Bronchial epithelial cell (primary cell): ENCODE measurements around the gene SNX2. TPM values are rescaled to one million over a fixed set of nuclear protein-coding genes. Genes with fewer than 3 reads are reported as not detected.

ENCODE experiments used
- DNase-seq: peaks from one replicate; pipeline ENCODE4 v3.0.0-alpha.2; 2010; ENCODE audit warnings: low read depth
- FAIRE-seq: peaks from 2 replicates; lab custom pipeline; 2011; peaks lifted over from hg19 to GRCh38; lab: Jason Lieb, UNC
- H3K27me3 ChIP-seq: 2 replicates; pipeline ENCODE4 v1.5.1; 2011; ENCODE audit warnings: low read length; ENCODE audit not compliant: control insufficient read depth, insufficient read depth
- H3K36me3 ChIP-seq: 2 replicates; pipeline ENCODE4 v1.5.1; 2011; ENCODE audit warnings: low read length; ENCODE audit not compliant: control insufficient read depth, insufficient read depth
- H3K4me3 ChIP-seq: 2 replicates; pipeline ENCODE4 v1.5.1; 2011; ENCODE audit warnings: mild to moderate bottlenecking, low read depth, low read length, control low read depth
- CTCF ChIP-seq: IDR thresholded peaks from 2 replicates; pipeline ENCODE4 v1.5.1; 2011; ENCODE audit warnings: mild to moderate bottlenecking, moderate library complexity, low read length, control low read depth, inconsistent platforms; ENCODE audit not compliant: insufficient read depth, severe bottlenecking
- total RNA-seq: library from RNA; depleted of rRNA; stranded (reverse); fragments of >200 nt; gene quantifications from 2 replicates; pipeline ENCODE4 v1.2.1, GENCODE V29; 2014

The SNX2 gene
- total RNA-seq, 1 donor from 2014 or later = 48.4 TPM

GRCh38 chr5:122738088-122738487, 36.8 kb upstream of the SNX2 start:
- H3K27me3 ChIP-seq = no peaks in the 10 kb centered on the region
- H3K4me3 ChIP-seq = no peak overlapping the region
- DNase-seq (peak; percentile 22), FAIRE-seq (no peak)
- H3K36me3 ChIP-seq = no peaks in the 10 kb centered on the region
- no peak for TF ChIP-seq CTCF

- DNase-seq (peak; percentile 31), FAIRE-seq (no peak)
- H3K4me3 ChIP-seq = no peak overlapping the region
- no peaks in the 10 kb centered on the region for H3K36me3 ChIP-seq
- no peak for TF ChIP-seq CTCF
- no peaks in the 10 kb centered on the region for H3K27me3 ChIP-seq
Observed at GRCh38 chr5:122741681-122742080, 33.2 kb upstream of the SNX2 start.

- no peaks in the 10 kb centered on the region for H3K27me3 ChIP-seq
- no peak for TF ChIP-seq CTCF
- DNase-seq (no peak), FAIRE-seq (no peak)
- no peak overlapping the region for H3K4me3 ChIP-seq
- H3K36me3 ChIP-seq = no peaks in the 10 kb centered on the region
Observed at GRCh38 chr5:122743261-122743660, 31.6 kb upstream of the SNX2 start.

- no peaks in the 10 kb centered on the region for H3K27me3 ChIP-seq
- DNase-seq = no peak
- no peaks in the 10 kb centered on the region for H3K36me3 ChIP-seq
- TF ChIP-seq CTCF = no peak
- FAIRE-seq = no peak
- H3K4me3 ChIP-seq = no peak overlapping the region
Observed at GRCh38 chr5:122745597-122745996, 29.3 kb upstream of the SNX2 start.

- Histone ChIP-seq H3K27me3 (no peaks in the 10 kb centered on the region), H3K36me3 (no peaks in the 10 kb centered on the region), H3K4me3 (no peak overlapping the region)
- no peak for FAIRE-seq
- no peak for DNase-seq
- no peak for TF ChIP-seq CTCF
Observed at GRCh38 chr5:122749886-122750285, 25.0 kb upstream of the SNX2 start.

GRCh38 chr5:122751293-122751782, 23.5 kb upstream of the SNX2 start:
- no peak overlapping the region for H3K4me3 ChIP-seq
- no peaks in the 10 kb centered on the region for H3K36me3 ChIP-seq
- no peaks in the 10 kb centered on the region for H3K27me3 ChIP-seq
- peak; percentile 92 for FAIRE-seq
- peak; percentile 86 for DNase-seq
- TF ChIP-seq CTCF = no peak
